Upper lobe of left lung (tissue), 6 donors: ENCODE results near the gene GRIK4. TPM values are rescaled to one million over a fixed set of nuclear protein-coding genes. Genes with fewer than 3 reads are reported as not detected.

Source experiments
- ATAC-seq, 2 donors: fragments of 200-7000 bp; cut with Tn5 transposase; one replicate each; pipeline ENCODE4 v1.9.1; 2022; ENCODE audit warnings: mild to moderate bottlenecking in 2 of 2, moderate library complexity in 2 of 2; ENCODE audit not compliant: low FRiP score in 2 of 2
- DNase-seq, 2 donors: peaks; one replicate each; pipeline ENCODE4 v3.0.0-alpha.2; 2019 to 2020
- H3K27ac ChIP-seq, 4 donors: fragments of 200-600 bp; sonication (generic); one replicate each; pipeline ENCODE4 v1.5.1; 2016 to 2019
- H3K27me3 ChIP-seq, 4 donors: fragments of 200-600 bp; sonication (generic); one replicate each; pipeline ENCODE4 v1.5.1; 2017 to 2019
- H3K36me3 ChIP-seq, 4 donors: fragments of 200-600 bp; sonication (generic); one replicate each; pipeline ENCODE4 v1.5.1; 2016 to 2019
- H3K4me1 ChIP-seq, 4 donors: fragments of 200-600 bp; sonication (generic); one replicate each; pipeline ENCODE4 v1.5.1; 2018 to 2019
- H3K4me3 ChIP-seq, 4 donors: fragments of 200-600 bp; sonication (generic); one replicate each; pipeline ENCODE4 v1.5.1; 2017 to 2019; ENCODE audit warnings: mild to moderate bottlenecking in 2 of 4, moderate library complexity in 1 of 4
- H3K9me3 ChIP-seq, 4 donors: fragments of 200-600 bp; sonication (generic); one replicate each; pipeline ENCODE4 v1.5.1; 2018 to 2019
- CTCF ChIP-seq, 6 experiments: fragments of 450-650 bp in 4 of 6; fragments of 200-600 bp in 2 of 6; sonication (generic) in 2 of 6; IDR thresholded peaks; one replicate each; pipeline ENCODE4 v1.5.1; 2016 to 2019; ENCODE audit warnings: antibody characterized with exemption in 6 of 6
- EP300 ChIP-seq, 4 donors: sonication (generic); formaldehyde crosslinking; IDR thresholded peaks; one replicate each; pipeline ENCODE4 v1.5.1; 2017; ENCODE audit warnings: antibody characterized with exemption in 4 of 4, control low read depth in 2 of 4
- POLR2A ChIP-seq, 4 donors: fragments of 450-650 bp; IDR thresholded peaks; one replicate each; pipeline ENCODE4 v1.5.1; 2016 to 2017; ENCODE audit warnings: antibody characterized with exemption in 4 of 4, mild to moderate bottlenecking in 2 of 4
- POLR2AphosphoS5 ChIP-seq, 2 donors: sonication (generic); formaldehyde crosslinking; IDR thresholded peaks; one replicate each; pipeline ENCODE4 v1.5.1; 2017; ENCODE audit warnings: antibody characterized with exemption in 2 of 2
- WGBS, 2 donors: methylation state at CpG; one replicate each; pipeline ENCODE4 v1.1.5; 2017 to 2018; 5-methylcytosine and 5-hydroxymethylcytosine counted together
- total RNA-seq, 6 donors: library from RNA; depleted of rRNA in 4 of 6; stranded (reverse); fragments of >200 nt in 4 of 6; gene quantifications; one replicate each; pipeline versions ENCODE4 v1.1.0 to v1.2.1, GENCODE V29; 2016 to 2021
- donor health status: DM: no; HTN: no; CAD: no; lungs with moderate emphysema.
- donor health status: DM: no; HTN: yes; CAD: no; lungs with severe emphysema.

GRIK4 gene
- total RNA-seq, 6 donors from 2014 or later = 0.30 to 8.4 (median 0.78) TPM

GRCh38 chr11:120857508-120857907 lies 346.0 kb downstream of the GRIK4 start:
- WGBS, 2 donors = 86% methylated on average over 1 of the region's 1 CpG
- Histone ChIP-seq H3K27ac (no peak overlapping the region), H3K9me3 (no peaks in the 10 kb centered on the region), H3K36me3 (no peaks in the 10 kb centered on the region), H3K4me3 (no peak overlapping the region), H3K4me1 (peaks cover 0 to 3% (median 0%) of the 10 kb centered on the region in 4 donors), H3K27me3 (no peaks in the 10 kb centered on the region)
- ATAC-seq (no peak), DNase-seq (no peak)
- TF ChIP-seq EP300 (IDR thresholded peaks at IDR 0.05) (no peak), POLR2AphosphoS5 (IDR thresholded peaks at IDR 0.05) (no peak), POLR2A (IDR thresholded peaks at IDR 0.05) (no peak), CTCF (IDR thresholded peaks at IDR 0.05) (no peak)

- Histone ChIP-seq H3K4me3 (no peak overlapping the region), H3K4me1 (peaks cover 0 to 3% (median 0%) of the 10 kb centered on the region in 4 donors), H3K9me3 (no peaks in the 10 kb centered on the region), H3K27ac (no peak overlapping the region), H3K36me3 (no peaks in the 10 kb centered on the region), H3K27me3 (no peaks in the 10 kb centered on the region)
- 30 to 32% methylated on average over 3 of the region's 3 CpGs for WGBS, 2 donors
- DNase-seq = no peak
- no peak for ATAC-seq
- TF ChIP-seq POLR2A (IDR thresholded peaks at IDR 0.05) (no peak), CTCF (IDR thresholded peaks at IDR 0.05) (no peak), POLR2AphosphoS5 (IDR thresholded peaks at IDR 0.05) (no peak), EP300 (IDR thresholded peaks at IDR 0.05) (no peak)
Observed at GRCh38 chr11:120858740-120859139, 347.2 kb downstream of the GRIK4 start.

GRCh38 chr11:120859552-120860295 lies 348.2 kb downstream of the GRIK4 start:
- Histone ChIP-seq H3K4me3 (no peak overlapping the region), H3K36me3 (no peaks in the 10 kb centered on the region), H3K9me3 (no peaks in the 10 kb centered on the region), H3K4me1 (peaks cover 0 to 3% (median 0%) of the 10 kb centered on the region in 4 donors), H3K27ac (no peak overlapping the region), H3K27me3 (no peaks in the 10 kb centered on the region)
- 90 to 93% methylated on average over 7 of the region's 7 CpGs for WGBS, 2 donors
- TF ChIP-seq POLR2AphosphoS5 (IDR thresholded peaks at IDR 0.05) = no peak
- no peak for TF ChIP-seq CTCF (IDR thresholded peaks at IDR 0.05)
- TF ChIP-seq EP300 (IDR thresholded peaks at IDR 0.05) = no peak
- DNase-seq (no peak), ATAC-seq (no peak)

GRCh38 chr11:120863359-120863758 lies 351.8 kb downstream of the GRIK4 start:
- TF ChIP-seq EP300 (IDR thresholded peaks at IDR 0.05) = no peak
- no peak for TF ChIP-seq POLR2A (IDR thresholded peaks at IDR 0.05)
- TF ChIP-seq POLR2AphosphoS5 (IDR thresholded peaks at IDR 0.05) = no peak
- TF ChIP-seq CTCF (IDR thresholded peaks at IDR 0.05) = no peak
- DNase-seq (no peak), ATAC-seq (no peak)
- no peaks in the 10 kb centered on the region for H3K36me3 ChIP-seq
- H3K9me3 ChIP-seq = no peaks in the 10 kb centered on the region
- no peak overlapping the region for H3K4me3 ChIP-seq
- no peaks in the 10 kb centered on the region for H3K27me3 ChIP-seq
- no peak overlapping the region for H3K27ac ChIP-seq
- peaks cover 0 to 3% (median 0%) of the 10 kb centered on the region in 4 donors for H3K4me1 ChIP-seq
- WGBS, 2 donors = 85 to 93% methylated on average over 2 of the region's 2 CpGs

GRCh38 chr11:120867024-120867423 lies 355.5 kb downstream of the GRIK4 start:
- ATAC-seq (no peak), DNase-seq (no peak)
- Histone ChIP-seq H3K27ac (no peak overlapping the region), H3K27me3 (no peaks in the 10 kb centered on the region), H3K4me3 (no peak overlapping the region), H3K4me1 (no peaks in the 10 kb centered on the region), H3K36me3 (no peaks in the 10 kb centered on the region), H3K9me3 (no peaks in the 10 kb centered on the region)
- no peak for TF ChIP-seq EP300 (IDR thresholded peaks at IDR 0.05)
- no peak for TF ChIP-seq POLR2A (IDR thresholded peaks at IDR 0.05)
- no peak for TF ChIP-seq CTCF (IDR thresholded peaks at IDR 0.05)
- no peak for TF ChIP-seq POLR2AphosphoS5 (IDR thresholded peaks at IDR 0.05)
- WGBS, 2 donors = 56 to 73% methylated on average over 8 of the region's 8 CpGs
